ENCODE data around the gene CSMD2.

DNA sequence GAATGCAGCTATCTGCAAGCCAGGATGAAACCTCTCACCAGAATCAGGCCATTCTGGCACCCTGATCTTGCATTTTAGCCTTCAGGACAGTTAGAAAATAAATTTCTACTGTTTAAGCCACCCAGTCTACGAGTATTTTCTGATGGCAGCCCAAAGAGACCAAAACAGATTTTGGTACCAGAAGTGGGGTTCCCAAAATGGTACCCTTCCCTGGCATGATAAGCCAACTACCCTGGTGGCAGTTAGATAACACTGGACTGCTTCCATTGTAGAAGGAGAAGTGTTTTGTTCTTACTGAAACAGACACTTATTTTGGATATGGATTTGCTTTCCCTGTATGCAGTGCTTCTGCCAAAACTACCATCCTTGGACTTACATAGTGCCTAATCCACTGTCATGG, 115.0 kb downstream of the CSMD2 start:
- TF ChIP-seq, protein P1, sequence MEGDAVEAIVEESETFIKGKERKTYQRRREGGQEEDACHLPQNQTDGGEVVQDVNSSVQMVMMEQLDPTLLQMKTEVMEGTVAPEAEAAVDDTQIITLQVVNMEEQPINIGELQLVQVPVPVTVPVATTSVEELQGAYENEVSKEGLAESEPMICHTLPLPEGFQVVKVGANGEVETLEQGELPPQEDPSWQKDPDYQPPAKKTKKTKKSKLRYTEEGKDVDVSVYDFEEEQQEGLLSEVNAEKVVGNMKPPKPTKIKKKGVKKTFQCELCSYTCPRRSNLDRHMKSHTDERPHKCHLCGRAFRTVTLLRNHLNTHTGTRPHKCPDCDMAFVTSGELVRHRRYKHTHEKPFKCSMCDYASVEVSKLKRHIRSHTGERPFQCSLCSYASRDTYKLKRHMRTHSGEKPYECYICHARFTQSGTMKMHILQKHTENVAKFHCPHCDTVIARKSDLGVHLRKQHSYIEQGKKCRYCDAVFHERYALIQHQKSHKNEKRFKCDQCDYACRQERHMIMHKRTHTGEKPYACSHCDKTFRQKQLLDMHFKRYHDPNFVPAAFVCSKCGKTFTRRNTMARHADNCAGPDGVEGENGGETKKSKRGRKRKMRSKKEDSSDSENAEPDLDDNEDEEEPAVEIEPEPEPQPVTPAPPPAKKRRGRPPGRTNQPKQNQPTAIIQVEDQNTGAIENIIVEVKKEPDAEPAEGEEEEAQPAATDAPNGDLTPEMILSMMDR (IDR thresholded peaks at IDR 0.05; ENCODE audit: low read depth, low read length), result no peak
- no peak for TF ChIP-seq EZH2phosphoT487 (IDR thresholded peaks at IDR 0.05; ENCODE audit: low read depth)
